CD4-positive, alpha-beta T cell (primary cell): ENCODE data around the gene ADGRD1. TPM values are rescaled to one million over a fixed set of nuclear protein-coding genes. Genes with fewer than 3 reads are reported as not detected.

Experiments
- ATAC-seq: fragments of 200-7000 bp; cut with Tn5 transposase; one replicate; pipeline ENCODE4 v1.10.0; 2022; ENCODE audit warnings: mild to moderate bottlenecking; ENCODE audit not compliant: poor library complexity
- CTCF ChIA-PET: fragments of 350-600 bp; sonication (Branson Sonifier 250); formaldehyde crosslinking; loops from one replicate; lab custom pipeline; 2021; ENCODE audit warnings: antibody characterized with exemption, inconsistent platforms; lab: Charles Lee
- POLR2A ChIA-PET: fragments of 350-600 bp; sonication (Branson Sonifier 250); formaldehyde crosslinking; loops from one replicate; lab custom pipeline; 2021; ENCODE audit warnings: antibody characterized with exemption, inconsistent platforms; lab: Charles Lee
- DNase-seq, 14 experiments: peaks; one replicate each; pipeline ENCODE4 v3.0.0-alpha.2; 2013 to 2020; ENCODE audit warnings: mixed read lengths in 2 of 14
- H3K27ac ChIP-seq, 2 donors: one replicate each; pipeline versions ENCODE4 v1.5.1 to v1.7.0; 2013; ENCODE audit warnings: low read length in 2 of 2, low read depth in 1 of 2, mild to moderate bottlenecking in 1 of 2
- H3K27me3 ChIP-seq, 2 experiments: 1 replicate in 1 of 2; 2 replicates in 1 of 2; pipeline versions ENCODE4 v1.6.1 to v1.7.0; 2013; ENCODE audit warnings: low read length in 2 of 2, control low read depth in 1 of 2, mild to moderate bottlenecking in 1 of 2, moderate library complexity in 1 of 2; ENCODE audit not compliant: insufficient read depth in 2 of 2, control insufficient read depth in 1 of 2
- H3K36me3 ChIP-seq: one replicate; pipeline ENCODE4 v1.6.1; 2013; ENCODE audit warnings: low read length, control low read depth; ENCODE audit not compliant: insufficient read depth
- H3K4me1 ChIP-seq: one replicate; pipeline ENCODE4 v1.6.1; 2013; ENCODE audit warnings: low read length, control low read depth; ENCODE audit not compliant: insufficient read depth
- H3K4me3 ChIP-seq: one replicate; pipeline ENCODE4 v1.5.1; 2013; ENCODE audit warnings: mild to moderate bottlenecking, low read length, moderate library complexity
- H3K9me3 ChIP-seq, 2 experiments: 1 replicate in 1 of 2; 2 replicates in 1 of 2; pipeline versions ENCODE4 v1.6.1 to v1.7.0; 2013; ENCODE audit warnings: low read length in 2 of 2, mild to moderate bottlenecking in 2 of 2, control low read depth in 1 of 2, moderate library complexity in 1 of 2; ENCODE audit not compliant: control insufficient read depth in 1 of 2, insufficient read depth in 1 of 2
- H3K27ac Mint-ChIP-seq: one replicate; pipeline ENCODE4 v1.8.0; 2020; ENCODE audit warnings: mixed read lengths
- H3K27me3 Mint-ChIP-seq: one replicate; pipeline ENCODE4 v1.8.0; 2021; ENCODE audit warnings: mixed read lengths
- H3K36me3 Mint-ChIP-seq: one replicate; pipeline ENCODE4 v1.8.0; 2021; ENCODE audit warnings: low read depth, mixed read lengths
- H3K4me1 Mint-ChIP-seq: one replicate; pipeline ENCODE4 v1.8.0; 2021; ENCODE audit warnings: low read depth, mixed read lengths
- H3K4me3 Mint-ChIP-seq: one replicate; pipeline ENCODE4 v1.8.0; 2020; ENCODE audit warnings: mild to moderate bottlenecking, mixed read lengths
- H3K9me3 Mint-ChIP-seq: one replicate; pipeline ENCODE4 v1.8.0; 2020; ENCODE audit warnings: mixed read lengths
- intact Hi-C, 2 experiments: fragments of 100-400 bp; cut with DNase I in 1 of 2; cut with micrococcal nuclease in 1 of 2; formaldehyde crosslinking; loops; one replicate each; pipeline versions ENCODE4 v1.15.1 to v1.9.0; 2023 to 2025; cut with DNase I, micrococcal nuclease
- total RNA-seq, 174 experiments: library from RNA in 2 of 174; stranded (reverse) in 2 of 174; gene quantifications; one replicate each; pipeline ENCODE4 v1.2.3 and lab custom pipeline; 2021 to 2026
- TF ChIP-seq, protein P1 (sequence below): fragments of 200-600 bp; IDR thresholded peaks from one replicate; pipeline ENCODE4 v1.8.0; 2022; ENCODE audit warnings: antibody characterized with exemption, mild to moderate bottlenecking

Gene ADGRD1
- total RNA-seq, 2 experiments from 2014 or later: 0.22 TPM; not detected in 1

- intact Hi-C loops: no loop called here
- Mint-ChIP-seq H3K9me3 (peaks cover 12% of the 10 kb centered on the region), H3K4me1 (no peaks in the 10 kb centered on the region), H3K36me3 (no peaks in the 10 kb centered on the region), H3K27me3 (peaks cover 7% of the 10 kb centered on the region), H3K4me3 (no peak overlapping the region), H3K27ac (no peak overlapping the region)
- Histone ChIP-seq H3K4me1 (no peaks in the 10 kb centered on the region), H3K27ac (no peak overlapping the region), H3K36me3 (no peaks in the 10 kb centered on the region), H3K27me3 (peaks cover 4 to 7% of the 10 kb centered on the region in 2 experiments), H3K9me3 (peaks cover 3 to 12% of the 10 kb centered on the region in 2 experiments), H3K4me3 (no peak overlapping the region)
- ChIA-PET POLR2A (no interaction called here), CTCF (no interaction called here)
- ATAC-seq (no peak), DNase-seq (no peak)
- TF ChIP-seq, protein P1, sequence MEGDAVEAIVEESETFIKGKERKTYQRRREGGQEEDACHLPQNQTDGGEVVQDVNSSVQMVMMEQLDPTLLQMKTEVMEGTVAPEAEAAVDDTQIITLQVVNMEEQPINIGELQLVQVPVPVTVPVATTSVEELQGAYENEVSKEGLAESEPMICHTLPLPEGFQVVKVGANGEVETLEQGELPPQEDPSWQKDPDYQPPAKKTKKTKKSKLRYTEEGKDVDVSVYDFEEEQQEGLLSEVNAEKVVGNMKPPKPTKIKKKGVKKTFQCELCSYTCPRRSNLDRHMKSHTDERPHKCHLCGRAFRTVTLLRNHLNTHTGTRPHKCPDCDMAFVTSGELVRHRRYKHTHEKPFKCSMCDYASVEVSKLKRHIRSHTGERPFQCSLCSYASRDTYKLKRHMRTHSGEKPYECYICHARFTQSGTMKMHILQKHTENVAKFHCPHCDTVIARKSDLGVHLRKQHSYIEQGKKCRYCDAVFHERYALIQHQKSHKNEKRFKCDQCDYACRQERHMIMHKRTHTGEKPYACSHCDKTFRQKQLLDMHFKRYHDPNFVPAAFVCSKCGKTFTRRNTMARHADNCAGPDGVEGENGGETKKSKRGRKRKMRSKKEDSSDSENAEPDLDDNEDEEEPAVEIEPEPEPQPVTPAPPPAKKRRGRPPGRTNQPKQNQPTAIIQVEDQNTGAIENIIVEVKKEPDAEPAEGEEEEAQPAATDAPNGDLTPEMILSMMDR: no peak
Measured at GRCh38 chr12:131176926-131177325, 223.2 kb downstream of the ADGRD1 start.

DNA sequence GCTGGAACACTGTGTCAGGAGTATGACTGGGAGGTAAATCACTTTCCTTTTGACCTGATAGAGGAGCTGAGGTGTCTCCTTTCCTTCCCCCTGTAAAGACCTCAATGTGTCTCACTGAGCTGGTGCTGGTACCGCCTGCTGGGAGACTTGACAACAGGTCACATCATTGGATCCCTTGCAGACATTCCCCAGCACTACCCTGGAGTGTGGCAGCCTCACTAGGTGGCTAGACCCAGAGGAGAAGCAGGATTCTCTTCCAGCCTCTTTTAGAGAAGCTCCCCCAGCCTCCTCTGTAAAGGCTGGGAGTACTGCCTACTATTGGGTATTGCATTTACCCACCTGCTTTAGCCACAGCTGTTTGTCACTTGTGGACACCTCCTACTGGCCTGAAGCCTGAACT is 223.9 kb downstream of the ADGRD1 start:
- ChIA-PET POLR2A (no interaction called here), CTCF (no interaction called here)
- no peaks in the 10 kb centered on the region for H3K4me1 ChIP-seq
- no peaks in the 10 kb centered on the region for H3K36me3 ChIP-seq
- H3K4me3 Mint-ChIP-seq: no peak overlapping the region
- H3K4me1 Mint-ChIP-seq: no peaks in the 10 kb centered on the region
- intact Hi-C loops: no loop called here
- peaks cover 12% of the 10 kb centered on the region for H3K9me3 Mint-ChIP-seq
- DNase-seq (no peak), ATAC-seq (no peak)
- peaks cover 3 to 12% of the 10 kb centered on the region in 2 experiments for H3K9me3 ChIP-seq
- no peak overlapping the region for H3K27ac ChIP-seq
- no peaks in the 10 kb centered on the region for H3K36me3 Mint-ChIP-seq
- H3K4me3 ChIP-seq: no peak overlapping the region
- peaks cover 4 to 7% of the 10 kb centered on the region in 2 experiments for H3K27me3 ChIP-seq
- H3K27me3 Mint-ChIP-seq: peaks cover 7% of the 10 kb centered on the region
- TF ChIP-seq, protein P1: no peak
- no peak overlapping the region for H3K27ac Mint-ChIP-seq

GRCh38 chr12:131187602-131188001 is 233.9 kb downstream of the ADGRD1 start:
- intact Hi-C loops: no loop called here
- no peaks in the 10 kb centered on the region for H3K9me3 Mint-ChIP-seq
- no peak overlapping the region for H3K4me3 Mint-ChIP-seq
- CTCF ChIA-PET: no interaction called here
- DNase-seq: no peak
- ATAC-seq: no peak
- POLR2A ChIA-PET: no interaction called here
- H3K4me1 Mint-ChIP-seq: no peaks in the 10 kb centered on the region
- Histone ChIP-seq H3K27ac (no peak overlapping the region), H3K27me3 (peaks cover 0 to 5% of the 10 kb centered on the region in 2 experiments), H3K9me3 (peaks cover 6 to 19% of the 10 kb centered on the region in 2 experiments), H3K36me3 (no peaks in the 10 kb centered on the region), H3K4me3 (no peak overlapping the region), H3K4me1 (no peaks in the 10 kb centered on the region)
- H3K27ac Mint-ChIP-seq: no peak overlapping the region
- no peaks in the 10 kb centered on the region for H3K36me3 Mint-ChIP-seq
- TF ChIP-seq, protein P1: no peak
- H3K27me3 Mint-ChIP-seq: peaks cover 1% of the 10 kb centered on the region
